Mesendoderm (in vitro differentiated cells): ENCODE data around the gene SAV1.
"Not testable (repeated sequence)": the region's sequence is repeated elsewhere in the genome, so short reads cannot be mapped to it uniquely, and the experiment has no call there.

Experiments
- DNase-seq: peaks from one replicate; pipeline ENCODE4 v3.0.0; 2013
- H2AK5ac ChIP-seq: 2 replicates; pipeline ENCODE4 v1.6.1; 2013; ENCODE audit warnings: low read length, inconsistent platforms
- H2BK120ac ChIP-seq: 2 replicates; pipeline ENCODE4 v1.6.1; 2013; ENCODE audit warnings: low read depth, mild to moderate bottlenecking, low read length, moderate library complexity, mixed read lengths
- H2BK15ac ChIP-seq: replicated peaks from 2 replicates; pipeline ENCODE4 v1.6.1; 2013; ENCODE audit warnings: low read depth, mild to moderate bottlenecking, moderate library complexity
- H2BK5ac ChIP-seq: 2 replicates; pipeline ENCODE4 v1.6.1; 2013; ENCODE audit warnings: low read length, inconsistent platforms
- H3K18ac ChIP-seq: 2 replicates; pipeline ENCODE4 v1.6.1; 2013; ENCODE audit warnings: mild to moderate bottlenecking, low read length, mixed read lengths
- H3K23ac ChIP-seq: one replicate; pipeline ENCODE4 v1.6.1; 2013; ENCODE audit warnings: low read length
- H3K27ac ChIP-seq: 2 replicates; pipeline ENCODE4 v1.5.1; 2013; ENCODE audit warnings: low read depth, mild to moderate bottlenecking, inconsistent platforms, low read length, moderate library complexity
- H3K27me3 ChIP-seq: 2 replicates; pipeline ENCODE4 v1.6.1; 2013; ENCODE audit warnings: low read length, control low read depth, mild to moderate bottlenecking, inconsistent platforms; ENCODE audit not compliant: insufficient read depth, poor library complexity
- H3K36me3 ChIP-seq: 2 replicates; pipeline ENCODE4 v1.6.1; 2013; ENCODE audit warnings: low read length, inconsistent platforms; ENCODE audit not compliant: control insufficient read depth, insufficient read depth
- H3K4ac ChIP-seq: one replicate; pipeline ENCODE4 v1.6.1; 2013; ENCODE audit warnings: low read depth, mild to moderate bottlenecking, low read length, moderate library complexity
- H3K4me1 ChIP-seq: 2 replicates; pipeline ENCODE4 v1.6.1; 2013; ENCODE audit warnings: low read depth, low read length, inconsistent platforms; ENCODE audit not compliant: control insufficient read depth
- H3K4me2 ChIP-seq: 2 replicates; pipeline ENCODE4 v1.6.1; 2013; ENCODE audit warnings: low read length
- H3K4me3 ChIP-seq: 2 replicates; pipeline ENCODE4 v1.5.1; 2013; ENCODE audit warnings: mild to moderate bottlenecking, low read length
- H3K56ac ChIP-seq: one replicate; pipeline ENCODE4 v1.6.1; 2013; ENCODE audit warnings: low read length
- H3K79me1 ChIP-seq: 2 replicates; pipeline ENCODE4 v1.6.1; 2013; ENCODE audit warnings: low read length, inconsistent platforms
- H3K79me2 ChIP-seq: 2 replicates; pipeline ENCODE4 v1.6.1; 2013; ENCODE audit warnings: mild to moderate bottlenecking, low read length; ENCODE audit not compliant: control insufficient read depth, insufficient read depth
- H3K9ac ChIP-seq: 2 replicates; pipeline ENCODE4 v1.6.1; 2013; ENCODE audit warnings: low read length, inconsistent platforms
- H4K5ac ChIP-seq: one replicate; pipeline ENCODE4 v1.6.1; 2013; ENCODE audit warnings: low read length
- H4K8ac ChIP-seq: one replicate; pipeline ENCODE4 v1.6.1; 2013; ENCODE audit warnings: low read depth, mild to moderate bottlenecking, control low read depth, low read length, moderate library complexity
- WGBS: extraction: QIAGEN DNeasy Blood & Tissue Kit; methylation state at CpG from one replicate; pipeline ENCODE4 v1.1.7; 2013; ENCODE audit warnings: low lambda C conversion rate, missing lambda C conversion rate; ENCODE audit not compliant: insufficient coverage; ENCODE audit errors: extremely low coverage; 5-methylcytosine and 5-hydroxymethylcytosine counted together

SAV1 gene

DNA sequence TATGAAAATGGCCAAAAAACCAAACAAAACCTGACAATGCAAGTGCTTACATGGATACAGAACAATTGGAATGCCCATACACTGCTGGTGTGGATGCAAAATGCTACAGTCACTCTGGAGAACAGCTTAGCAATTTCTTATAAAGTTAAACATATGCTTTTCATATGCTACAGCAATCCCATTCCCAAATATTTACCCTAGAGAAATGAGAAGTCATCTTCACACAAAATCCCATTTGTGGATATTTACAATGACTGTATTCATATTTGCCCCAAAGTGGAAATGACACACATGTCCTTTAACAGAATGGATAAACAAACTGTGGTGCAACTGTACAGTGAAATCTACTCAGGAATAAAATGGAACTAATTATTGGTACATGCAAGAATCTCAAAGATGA is 20.4 kb downstream of the SAV1 start:
- H2BK5ac ChIP-seq = no peak overlapping the region
- no peak overlapping the region for H2BK120ac ChIP-seq
- no peak overlapping the region for H3K4ac ChIP-seq
- H3K18ac ChIP-seq = no peak overlapping the region
- H2AK5ac ChIP-seq = no peak overlapping the region
- peaks cover 5% of the 10 kb centered on the region for H3K79me1 ChIP-seq
- H3K79me2 ChIP-seq = peaks cover 9% of the 10 kb centered on the region
- H3K4me2 ChIP-seq = no peak overlapping the region
- no peaks in the 10 kb centered on the region for H3K36me3 ChIP-seq
- H4K5ac ChIP-seq = no peak overlapping the region
- no peaks in the 10 kb centered on the region for H3K27me3 ChIP-seq
- H3K27ac ChIP-seq = no peak overlapping the region
- H3K4me3 ChIP-seq = no peak overlapping the region
- no peak overlapping the region for H3K23ac ChIP-seq
- no peak overlapping the region for H2BK15ac ChIP-seq
- no peak overlapping the region for H3K9ac ChIP-seq
- no peaks in the 10 kb centered on the region for H3K4me1 ChIP-seq
- H3K56ac ChIP-seq = no peak overlapping the region
- H4K8ac ChIP-seq = no peak overlapping the region
- no peak for DNase-seq

DNA sequence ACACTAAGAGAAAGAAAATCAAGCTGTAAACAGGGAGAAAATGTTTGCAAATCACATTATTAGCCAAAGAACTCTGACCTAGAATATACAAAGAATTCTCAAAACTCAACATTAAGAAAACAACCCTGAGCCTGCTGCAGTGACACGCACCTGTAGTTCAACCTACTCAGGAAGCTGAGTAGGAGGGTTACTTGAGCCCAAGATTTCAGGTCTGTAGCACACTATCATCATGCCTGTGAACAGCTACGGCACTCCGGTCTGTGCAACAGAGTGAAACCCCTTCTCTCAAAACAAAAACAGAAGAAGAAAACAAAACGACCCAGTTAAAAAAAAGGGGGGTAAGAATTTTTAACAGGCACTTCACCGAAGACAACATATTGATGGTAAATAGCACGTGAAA is 20.8 kb downstream of the SAV1 start:
- no peaks in the 10 kb centered on the region for H3K27me3 ChIP-seq
- H3K4me3 ChIP-seq = no peak overlapping the region
- no peak overlapping the region for H3K27ac ChIP-seq
- H3K56ac ChIP-seq = no peak overlapping the region
- H3K4ac ChIP-seq = no peak overlapping the region
- H3K23ac ChIP-seq = no peak overlapping the region
- no peak overlapping the region for H2BK15ac ChIP-seq
- H3K79me1 ChIP-seq = peaks cover 5% of the 10 kb centered on the region
- no peak overlapping the region for H4K8ac ChIP-seq
- H3K79me2 ChIP-seq = peaks cover 8% of the 10 kb centered on the region
- WGBS = no CpG with 5 or more reads among the region's 6 CpGs
- no peaks in the 10 kb centered on the region for H3K36me3 ChIP-seq
- H3K18ac ChIP-seq = no peak overlapping the region
- H3K4me1 ChIP-seq = no peaks in the 10 kb centered on the region
- no peak overlapping the region for H3K4me2 ChIP-seq
- DNase-seq = no peak
- H2BK120ac ChIP-seq = no peak overlapping the region
- H2AK5ac ChIP-seq = no peak overlapping the region
- H3K9ac ChIP-seq = no peak overlapping the region
- H4K5ac ChIP-seq = no peak overlapping the region
- no peak overlapping the region for H2BK5ac ChIP-seq

DNA sequence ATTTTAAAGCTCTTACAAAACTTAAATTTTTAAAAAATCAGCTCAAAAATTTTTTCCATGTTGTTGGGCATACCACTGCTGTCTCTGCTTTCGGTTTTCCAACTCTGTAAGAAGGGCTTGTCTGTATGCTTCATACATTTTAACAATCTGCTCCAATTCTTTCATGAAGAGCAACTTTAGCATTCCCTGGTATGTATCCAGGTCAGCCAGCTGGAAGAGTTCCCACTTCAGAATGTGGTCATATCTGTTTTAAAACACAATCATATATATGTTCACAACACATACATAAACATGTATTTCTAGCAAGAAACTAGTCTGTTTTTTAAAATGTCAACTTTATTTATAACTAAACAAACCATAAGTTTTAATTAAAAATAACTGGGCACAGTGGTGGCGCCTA is 33.0 kb downstream of the SAV1 start:
- no peaks in the 10 kb centered on the region for H3K27me3 ChIP-seq
- H3K4me1 ChIP-seq = no peaks in the 10 kb centered on the region
- no CpG with 5 or more reads among the region's 2 CpGs for WGBS
- no peak overlapping the region for H2BK120ac ChIP-seq
- no peak overlapping the region for H3K4me3 ChIP-seq
- no peaks in the 10 kb centered on the region for H3K36me3 ChIP-seq
- no peak overlapping the region for H3K23ac ChIP-seq
- no peak overlapping the region for H4K8ac ChIP-seq
- peaks cover 2% of the 10 kb centered on the region for H3K79me1 ChIP-seq
- H2BK15ac ChIP-seq = no peak overlapping the region
- H4K5ac ChIP-seq = no peak overlapping the region
- no peak for DNase-seq
- no peak overlapping the region for H3K27ac ChIP-seq
- no peak overlapping the region for H2AK5ac ChIP-seq
- H3K56ac ChIP-seq = no peak overlapping the region
- no peak overlapping the region for H2BK5ac ChIP-seq
- no peak overlapping the region for H3K9ac ChIP-seq
- H3K79me2 ChIP-seq = no peaks in the 10 kb centered on the region
- no peak overlapping the region for H3K18ac ChIP-seq
- no peak overlapping the region for H3K4ac ChIP-seq
- H3K4me2 ChIP-seq = no peak overlapping the region

DNA sequence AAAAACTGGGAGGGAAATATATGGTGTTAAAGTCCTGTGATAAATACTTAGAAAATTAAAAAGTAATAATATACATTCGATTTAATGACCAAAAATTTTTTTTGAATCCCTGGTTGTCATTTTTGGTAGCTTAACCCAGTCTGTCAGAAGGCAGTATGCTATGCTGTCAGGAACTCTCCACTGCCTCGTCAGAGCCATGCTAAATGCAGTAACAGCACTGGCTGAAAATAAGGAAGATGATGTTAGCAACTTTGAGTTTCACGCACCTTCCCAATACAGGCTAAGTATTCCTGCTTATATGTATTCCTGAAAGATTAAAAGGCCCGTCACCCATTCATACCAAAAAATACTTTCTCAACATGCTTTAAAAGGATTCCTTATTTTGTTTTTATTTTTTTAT is 34.2 kb downstream of the SAV1 start:
- Histone ChIP-seq H3K27me3 (no peaks in the 10 kb centered on the region), H3K27ac (no peak overlapping the region), H4K8ac (no peak overlapping the region), H3K9ac (no peak overlapping the region), H3K56ac (no peak overlapping the region), H3K4ac (no peak overlapping the region), H2BK15ac (no peak overlapping the region), H3K4me2 (no peak overlapping the region), H4K5ac (no peak overlapping the region), H3K4me1 (no peaks in the 10 kb centered on the region), H3K79me1 (peaks cover 2% of the 10 kb centered on the region), H3K36me3 (no peaks in the 10 kb centered on the region), H3K18ac (no peak overlapping the region), H3K79me2 (no peaks in the 10 kb centered on the region), H2BK120ac (no peak overlapping the region), H2AK5ac (no peak overlapping the region), H3K23ac (no peak overlapping the region), H2BK5ac (no peak overlapping the region), H3K4me3 (no peak overlapping the region)
- WGBS = no CpG with 5 or more reads among the region's 4 CpGs
- no peak for DNase-seq

DNA sequence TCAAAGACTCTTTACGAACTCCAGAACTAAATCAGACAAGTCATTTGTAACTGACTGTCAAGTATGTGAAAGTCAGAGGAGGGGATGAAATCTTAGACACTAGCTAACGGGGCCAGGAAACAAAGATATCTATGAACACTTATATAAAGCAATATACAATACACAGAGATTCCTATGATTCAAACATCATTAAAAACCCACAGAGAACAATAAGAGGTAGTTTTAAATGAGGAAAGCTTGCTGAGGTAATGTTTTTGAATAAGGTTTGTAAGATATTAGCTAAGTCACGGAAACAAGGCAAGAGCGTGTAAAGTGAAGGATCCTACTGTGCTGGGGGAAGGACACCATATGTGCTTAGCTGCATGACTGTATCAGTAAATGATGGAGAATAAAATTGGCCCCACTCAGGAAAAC is 36.7 kb downstream of the SAV1 start:
- no peaks in the 10 kb centered on the region for H3K79me1 ChIP-seq
- no peak overlapping the region for H3K23ac ChIP-seq
- H3K18ac ChIP-seq = no peak overlapping the region
- H3K79me2 ChIP-seq = no peaks in the 10 kb centered on the region
- H3K4me3 ChIP-seq = no peak overlapping the region
- no peak overlapping the region for H2BK120ac ChIP-seq
- DNase-seq = no peak
- H3K27me3 ChIP-seq = no peaks in the 10 kb centered on the region
- no peak overlapping the region for H3K4me2 ChIP-seq
- no peak overlapping the region for H4K8ac ChIP-seq
- no peak overlapping the region for H2AK5ac ChIP-seq
- H3K36me3 ChIP-seq = no peaks in the 10 kb centered on the region
- H3K27ac ChIP-seq = no peak overlapping the region
- no peak overlapping the region for H2BK5ac ChIP-seq
- H2BK15ac ChIP-seq = no peak overlapping the region
- H3K4me1 ChIP-seq = no peaks in the 10 kb centered on the region
- H3K56ac ChIP-seq = no peak overlapping the region
- H3K9ac ChIP-seq = no peak overlapping the region
- no peak overlapping the region for H3K4ac ChIP-seq
- WGBS = no CpG with 5 or more reads among the region's 4 CpGs
- H4K5ac ChIP-seq = no peak overlapping the region

DNA sequence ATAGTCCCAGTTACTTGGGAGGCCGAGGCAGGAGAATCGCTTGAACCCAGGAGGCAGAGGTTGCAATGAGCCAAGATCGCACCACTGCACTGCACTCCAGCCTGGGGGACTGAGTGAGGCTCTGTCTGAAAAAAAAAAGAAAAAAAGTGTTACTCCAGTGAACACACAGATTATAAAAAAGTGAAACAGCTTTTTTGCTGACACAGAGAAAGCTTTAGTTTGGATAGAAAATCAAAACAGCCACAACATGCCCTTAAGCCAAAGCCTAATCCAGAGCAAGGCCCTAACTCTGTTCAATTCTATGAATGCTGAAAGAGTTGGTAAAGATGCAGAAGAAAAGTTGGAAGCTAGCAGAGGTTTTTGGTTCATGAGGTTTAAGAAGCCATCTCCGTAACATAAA is 43.2 kb downstream of the SAV1 start:
- not testable (repeated sequence) for H2BK120ac ChIP-seq, H3K4ac ChIP-seq, DNase-seq, H3K79me2 ChIP-seq, H3K56ac ChIP-seq, H2BK15ac ChIP-seq, H2AK5ac ChIP-seq, H3K9ac ChIP-seq, H3K79me1 ChIP-seq, H3K4me2 ChIP-seq, H3K27me3 ChIP-seq, H3K23ac ChIP-seq, H3K4me3 ChIP-seq, H4K5ac ChIP-seq, H4K8ac ChIP-seq, H3K4me1 ChIP-seq, H3K18ac ChIP-seq, H3K36me3 ChIP-seq, H3K27ac ChIP-seq, H2BK5ac ChIP-seq
- no CpG with 5 or more reads among the region's 4 CpGs for WGBS
